ENCODE measurements around the gene SIRPB2. TPM values are rescaled to one million over a fixed set of nuclear protein-coding genes. Genes with fewer than 3 reads are reported as not detected.

The SIRPB2 gene
- total RNA-seq, 4 donors from 2014 or later = under 0.01 to 2.9 (median 1.7) TPM; not detected in 1

GRCh38 chr20:1435337-1435699 lies 55.9 kb downstream of the SIRPB2 start:
- Histone ChIP-seq H3K36me3 (no peaks in the 10 kb centered on the region), H3K27ac (no peak overlapping the region), H3K4me3 (no peak overlapping the region), H3K4me1 (no peaks in the 10 kb centered on the region), H3K27me3 (no peaks in the 10 kb centered on the region), H3K9me3 (no peaks in the 10 kb centered on the region)
- intact Hi-C loops (cut with DNase I; ENCODE audit: low total_unique reads) = loop anchor here (5.0 kb wide), 1 partner anchor 123 kb away; no protein-coding TSS in a partner anchor
- TF ChIP-seq CTCF (IDR thresholded peaks at IDR 0.05) (no peak), POLR2A (IDR thresholded peaks at IDR 0.05) (no peak)
- DNase-seq = no peak

- Histone ChIP-seq H3K4me1 (no peaks in the 10 kb centered on the region), H3K9me3 (no peaks in the 10 kb centered on the region), H3K36me3 (no peaks in the 10 kb centered on the region), H3K27ac (no peak overlapping the region), H3K27me3 (no peaks in the 10 kb centered on the region), H3K4me3 (no peak overlapping the region)
- TF ChIP-seq POLR2A (IDR thresholded peaks at IDR 0.05) = no peak
- TF ChIP-seq CTCF (IDR thresholded peaks at IDR 0.05) = no peak
- DNase-seq = no peak
- intact Hi-C loops (cut with DNase I; ENCODE audit: low total_unique reads) = loop anchor here (5.0 kb wide), 1 partner anchor 122 kb away; no protein-coding TSS in a partner anchor
Measured at GRCh38 chr20:1434571-1435336, 56.5 kb downstream of the SIRPB2 start.

GRCh38 chr20:1431158-1431557 lies 60.1 kb downstream of the SIRPB2 start:
- no peak overlapping the region for H3K4me3 ChIP-seq
- H3K36me3 ChIP-seq = no peaks in the 10 kb centered on the region
- H3K27ac ChIP-seq = no peak overlapping the region
- H3K9me3 ChIP-seq = no peaks in the 10 kb centered on the region
- intact Hi-C loops (cut with DNase I; ENCODE audit: low total_unique reads) = no loop called here
- no peaks in the 10 kb centered on the region for H3K4me1 ChIP-seq
- H3K27me3 ChIP-seq = no peaks in the 10 kb centered on the region
- TF ChIP-seq CTCF (IDR thresholded peaks at IDR 0.05) = no peak
- TF ChIP-seq POLR2A (IDR thresholded peaks at IDR 0.05) = no peak
- no peak for DNase-seq

GRCh38 chr20:1430004-1430451 lies 61.2 kb downstream of the SIRPB2 start:
- Histone ChIP-seq H3K27me3 (no peaks in the 10 kb centered on the region), H3K36me3 (no peaks in the 10 kb centered on the region), H3K27ac (peak overlapping the region in 1 of 2 donors; percentile 56), H3K4me1 (no peaks in the 10 kb centered on the region), H3K9me3 (no peaks in the 10 kb centered on the region), H3K4me3 (no peak overlapping the region)
- no peak for DNase-seq
- no peak for TF ChIP-seq POLR2A (IDR thresholded peaks at IDR 0.05)
- TF ChIP-seq CTCF (IDR thresholded peaks at IDR 0.05) = no peak
- intact Hi-C loops (cut with DNase I; ENCODE audit: low total_unique reads) = no loop called here

- Histone ChIP-seq H3K9me3 (no peaks in the 10 kb centered on the region), H3K36me3 (no peaks in the 10 kb centered on the region), H3K27ac (peak overlapping the region in 1 of 2 donors; percentile 54), H3K4me1 (no peaks in the 10 kb centered on the region), H3K27me3 (no peaks in the 10 kb centered on the region), H3K4me3 (no peak overlapping the region)
- no peak for TF ChIP-seq CTCF (IDR thresholded peaks at IDR 0.05)
- no peak for TF ChIP-seq POLR2A (IDR thresholded peaks at IDR 0.05)
- no peak for DNase-seq
- intact Hi-C loops (cut with DNase I; ENCODE audit: low total_unique reads) = no loop called here
Measured at GRCh38 chr20:1429143-1429728, 62.0 kb downstream of the SIRPB2 start.
